Transverse colon (tissue), 4 donors: ENCODE data around the gene PHETA1. TPM values are rescaled to one million over a fixed set of nuclear protein-coding genes. Genes with fewer than 3 reads are reported as not detected.
"Not testable (repeated sequence)": the region's sequence is repeated elsewhere in the genome, so short reads cannot be mapped to it uniquely, and the experiment has no call there.

Experiments
- DNase-seq: peaks from one replicate; pipeline ENCODE4 v3.0.0-alpha.2; 2019
- H3K27ac ChIP-seq, 4 donors: fragments of 200-600 bp; sonication (generic); 2 replicates each; pipeline ENCODE4 v1.5.1; 2016 to 2018; ENCODE audit warnings: inconsistent platforms in 4 of 4
- H3K27me3 ChIP-seq: fragments of 200-600 bp; sonication (generic); 2 replicates; pipeline ENCODE4 v1.5.1; 2017; ENCODE audit warnings: inconsistent platforms
- H3K36me3 ChIP-seq, 4 donors: fragments of 200-600 bp; sonication (generic); 2 replicates each; pipeline ENCODE4 v1.5.1; 2017 to 2019; ENCODE audit warnings: inconsistent platforms in 4 of 4
- H3K4me1 ChIP-seq, 4 donors: fragments of 200-600 bp; sonication (generic); 2 replicates each; pipeline ENCODE4 v1.5.1; 2017 to 2020; ENCODE audit warnings: inconsistent platforms in 4 of 4
- H3K4me3 ChIP-seq, 4 donors: fragments of 200-600 bp; sonication (generic); 1 replicate in 1 of 4; 2 replicates in 3 of 4; pipeline versions ENCODE4 v1.5.1 to v1.6.1; 2017 to 2019; ENCODE audit warnings: inconsistent platforms in 4 of 4
- H3K9me3 ChIP-seq, 2 donors: fragments of 200-600 bp; sonication (generic); 2 replicates each; pipeline ENCODE4 v1.5.1; 2017 to 2019; ENCODE audit warnings: inconsistent platforms in 2 of 2
- CTCF ChIP-seq, 5 experiments: fragments of 200-600 bp in 3 of 5; fragments of 450-650 bp in 2 of 5; sonication (generic) in 3 of 5; IDR thresholded peaks; 1 replicate in 2 of 5; 2 replicates in 3 of 5; pipeline ENCODE4 v1.5.1; 2016 to 2017; ENCODE audit warnings: antibody characterized with exemption in 5 of 5, inconsistent platforms in 3 of 5, mild to moderate bottlenecking in 2 of 5, moderate library complexity in 1 of 5
- EP300 ChIP-seq: sonication (generic); formaldehyde crosslinking; IDR thresholded peaks from one replicate; pipeline ENCODE4 v1.6.1; 2017; ENCODE audit warnings: antibody characterized with exemption, low read depth
- POLR2A ChIP-seq: fragments of 450-650 bp; IDR thresholded peaks from one replicate; pipeline ENCODE4 v1.6.1; 2016; ENCODE audit warnings: antibody characterized with exemption, mild to moderate bottlenecking, moderate library complexity
- POLR2AphosphoS5 ChIP-seq, 3 donors: sonication (generic); formaldehyde crosslinking; IDR thresholded peaks; one replicate each; pipeline ENCODE4 v1.6.1; 2016; ENCODE audit warnings: antibody characterized with exemption in 3 of 3
- WGBS, 2 donors: methylation state at CpG; one replicate each; pipeline ENCODE4 v1.1.5; 2018; ENCODE audit warnings: low coverage in 1 of 2; 5-methylcytosine and 5-hydroxymethylcytosine counted together
- in situ Hi-C, 4 donors: fragments of 200-750 bp; cut with MboI; loops; one replicate each; pipeline versions ENCODE4 v1.15.0 to v1.15.1; 2017; ENCODE audit warnings: low sequenced_read_pairs in 3 of 4, low pct_ligation_motif_present in 1 of 4, low pct_unique_long_range_greater_than_20kb in 1 of 4
- intact Hi-C: fragments of 100-400 bp; cut with DNase I; formaldehyde crosslinking; loops from one replicate; pipeline ENCODE4 v1.15.1; 2023; ENCODE audit warnings: low total_unique reads
- total RNA-seq, 4 donors: library from RNA; depleted of rRNA; stranded (reverse); fragments of >200 nt; gene quantifications; one replicate each; pipeline ENCODE4 v1.1.0, GENCODE V29; 2016

The PHETA1 gene
- total RNA-seq, 4 donors from 2014 or later: 22.4 to 34.8 (median 28.1) TPM

- intact Hi-C loops: no loop called here
- no peaks in the 10 kb centered on the region for H3K36me3 ChIP-seq
- H3K27me3 ChIP-seq: peaks cover 3% of the 10 kb centered on the region
- no peak overlapping the region for H3K27ac ChIP-seq
- H3K4me1 ChIP-seq: no peaks in the 10 kb centered on the region
- in situ Hi-C loops: loop anchor here in 1 of 4 donors (25.0 kb wide), 2 partner anchors 150 to 275 kb away; no protein-coding TSS in a partner anchor
- no peaks in the 10 kb centered on the region for H3K9me3 ChIP-seq
- DNase-seq: no peak
- TF ChIP-seq POLR2A (no peak), POLR2AphosphoS5 (IDR thresholded peaks at IDR 0.05) (no peak), CTCF (IDR thresholded peaks at IDR 0.05) (no peak), EP300 (no peak)
- 28 to 37% methylated on average over 3 of the region's 3 CpGs for WGBS, 2 donors
- no peak overlapping the region for H3K4me3 ChIP-seq
Measured at GRCh38 chr12:111386885-111387284, 18.0 kb upstream of the PHETA1 start.

DNA sequence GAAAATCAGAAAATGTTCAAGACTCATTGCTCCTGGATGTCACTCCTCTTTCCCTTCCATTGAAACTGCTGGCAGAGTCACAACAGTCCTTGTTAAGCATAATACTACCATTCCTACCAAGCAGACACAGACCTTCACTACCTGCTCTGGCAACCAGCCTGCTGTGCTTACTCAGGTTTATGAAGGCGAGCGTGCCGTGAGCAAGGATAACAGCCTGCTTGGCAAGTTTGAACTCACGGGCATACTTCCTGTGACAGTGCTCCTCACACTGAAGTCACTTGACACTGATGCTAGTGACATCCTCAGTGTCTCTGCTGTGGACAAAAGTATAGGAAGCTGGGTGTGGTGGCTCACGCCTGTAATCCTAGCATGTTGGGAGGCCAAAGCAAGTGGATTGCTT, 15.7 kb upstream of the PHETA1 start:
- no peak for TF ChIP-seq CTCF (IDR thresholded peaks at IDR 0.05)
- no peak for TF ChIP-seq POLR2AphosphoS5 (IDR thresholded peaks at IDR 0.05)
- TF ChIP-seq POLR2A: no peak
- H3K36me3 ChIP-seq: no peaks in the 10 kb centered on the region
- in situ Hi-C loops: loop anchor here in 1 of 4 donors (25.0 kb wide), 2 partner anchors 153 to 278 kb away; no protein-coding TSS in a partner anchor
- 71 to 73% methylated on average over 3 to 5 of the region's 5 CpGs for WGBS, 2 donors
- DNase-seq: no peak
- no peak overlapping the region for H3K4me3 ChIP-seq
- H3K27ac ChIP-seq: no peak overlapping the region
- intact Hi-C loops: no loop called here
- no peaks in the 10 kb centered on the region for H3K4me1 ChIP-seq
- no peaks in the 10 kb centered on the region for H3K27me3 ChIP-seq
- no peaks in the 10 kb centered on the region for H3K9me3 ChIP-seq

DNA sequence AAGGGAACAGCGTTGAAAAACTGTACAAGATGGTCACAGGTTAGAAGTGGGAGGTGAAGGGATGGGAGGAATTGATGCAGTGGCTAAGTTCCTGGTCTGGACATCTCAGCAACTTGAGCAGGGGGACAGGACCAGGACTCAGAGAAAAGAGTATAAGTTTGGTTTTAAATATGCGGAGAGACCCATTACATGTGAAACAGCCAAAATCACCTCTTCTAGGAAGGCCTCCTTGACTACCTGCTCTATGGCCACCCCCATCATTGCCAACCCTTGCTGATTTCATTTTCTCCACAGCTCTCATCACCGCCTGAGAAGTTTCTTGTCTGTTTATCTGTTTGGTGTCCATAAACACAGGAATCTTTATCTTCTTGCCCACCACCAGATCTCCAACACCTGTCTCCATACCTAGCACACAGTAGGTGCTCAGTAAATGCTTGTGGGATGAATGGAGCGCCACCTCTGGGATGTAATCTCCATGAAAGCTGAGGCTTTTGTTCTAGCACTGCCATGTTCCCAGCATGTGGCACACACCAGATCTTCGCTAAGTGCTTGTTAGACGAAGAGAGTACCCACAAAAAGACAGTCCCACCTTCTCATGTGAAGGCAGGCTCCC, 11.2 kb upstream of the PHETA1 start:
- TF ChIP-seq EP300 (no peak), CTCF (IDR thresholded peaks at IDR 0.05) (no peak), POLR2A (no peak), POLR2AphosphoS5 (IDR thresholded peaks at IDR 0.05) (no peak)
- intact Hi-C loops: no loop called here
- Histone ChIP-seq H3K4me1 (no peaks in the 10 kb centered on the region), H3K36me3 (no peaks in the 10 kb centered on the region), H3K27me3 (no peaks in the 10 kb centered on the region), H3K4me3 (no peak overlapping the region), H3K27ac (no peak overlapping the region), H3K9me3 (peaks cover 0 to 3% of the 10 kb centered on the region in 2 donors)
- in situ Hi-C loops: loop anchor here in 1 of 4 donors (25.0 kb wide), 2 partner anchors 157 to 282 kb away; no protein-coding TSS in a partner anchor
- no peak for DNase-seq
- 67 to 91% methylated on average over 1 to 6 of the region's 6 CpGs for WGBS, 2 donors

DNA sequence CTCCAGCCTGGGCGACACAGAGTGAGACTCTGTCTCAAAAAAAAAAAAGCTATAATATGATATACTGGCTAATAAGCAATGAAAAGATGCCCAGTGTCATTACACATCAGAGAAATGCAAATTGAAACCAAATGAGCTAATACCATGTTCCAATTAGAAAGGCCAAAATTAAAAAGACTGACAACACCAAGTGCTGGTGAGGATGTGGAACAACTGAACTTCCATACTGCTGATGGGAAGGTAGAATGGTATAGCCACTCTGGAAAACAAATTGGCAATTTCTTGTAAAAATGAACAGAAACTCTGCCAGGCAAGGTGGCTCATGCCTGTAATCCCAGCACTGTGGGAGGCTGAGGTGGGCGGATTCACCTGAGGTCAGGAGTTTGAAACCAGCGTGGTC, 8.5 kb upstream of the PHETA1 start:
- peaks cover 0 to 3% of the 10 kb centered on the region in 2 donors for H3K9me3 ChIP-seq
- H3K4me1 ChIP-seq: no peaks in the 10 kb centered on the region
- no peaks in the 10 kb centered on the region for H3K27me3 ChIP-seq
- 86 to 97% methylated on average over 3 of the region's 3 CpGs for WGBS, 2 donors
- DNase-seq: no peak
- in situ Hi-C loops (loop anchor here in 1 of 4 donors (25.0 kb wide), 2 partner anchors 160 to 285 kb away; no protein-coding TSS in a partner anchor), intact Hi-C loops (no loop called here)
- H3K36me3 ChIP-seq: no peaks in the 10 kb centered on the region
- H3K27ac ChIP-seq: no peak overlapping the region
- H3K4me3 ChIP-seq: no peak overlapping the region
- TF ChIP-seq EP300 (no peak), CTCF (IDR thresholded peaks at IDR 0.05) (no peak), POLR2A (no peak), POLR2AphosphoS5 (IDR thresholded peaks at IDR 0.05) (no peak)

GRCh38 chr12:111373231-111373630, 4.3 kb upstream of the PHETA1 start:
- DNase-seq, H3K27me3 ChIP-seq, H3K4me3 ChIP-seq, H3K27ac ChIP-seq, H3K9me3 ChIP-seq, intact Hi-C loops, H3K36me3 ChIP-seq, in situ Hi-C loops: not testable (repeated sequence)
- 93 to 100% methylated on average over 1 of the region's 1 CpG for WGBS, 2 donors
- peaks cover 3 to 11% (median 9%) of the 10 kb centered on the region in 4 donors for H3K4me1 ChIP-seq
